HG03135 (cell line): ENCODE results near the gene FXYD4.
"Not testable (repeated sequence)": the region's sequence is repeated elsewhere in the genome, so short reads cannot be mapped to it uniquely, and the experiment has no call there.

Experiments used
- ATAC-seq: cut with Tn5 transposase; IDR thresholded peaks from one replicate; pipeline ENCODE4 v1.9.1; 2021; ENCODE audit warnings: mild to moderate bottlenecking, moderate library complexity; ENCODE audit not compliant: unreplicated experiment

The FXYD4 gene

GRCh38 chr10:43371418-43371817 is at the start of gene FXYD4:
Gene FXYD4 (plus strand): TSS chr10:43371636. CDS start chr10:43373747, 2,111 bp downstream.
- ATAC-seq = no peak

GRCh38 chr10:43322331-43322730 is 49.1 kb upstream of the FXYD4 start:
- ATAC-seq = no peak

GRCh38 chr10:43322769-43323168 is 48.7 kb upstream of the FXYD4 start:
- ATAC-seq = peak; percentile 71

GRCh38 chr10:43323245-43323644 is 48.2 kb upstream of the FXYD4 start:
- no peak for ATAC-seq

- ATAC-seq = no peak
These were observed 46.6 kb upstream of the FXYD4 start for GRCh38 chr10:43324876-43325275.

- ATAC-seq = no peak
These were observed 44.3 kb upstream of the FXYD4 start for GRCh38 chr10:43327171-43327570.

- ATAC-seq = no peak
These were observed 43.5 kb upstream of the FXYD4 start for GRCh38 chr10:43327986-43328385.

GRCh38 chr10:43328810-43329209 is 42.6 kb upstream of the FXYD4 start:
- ATAC-seq = not testable (repeated sequence)

GRCh38 chr10:43329246-43329885 is 42.1 kb upstream of the FXYD4 start:
- not testable (repeated sequence) for ATAC-seq

- not testable (repeated sequence) for ATAC-seq
These were observed 41.2 kb upstream of the FXYD4 start for GRCh38 chr10:43330049-43330823.

- not testable (repeated sequence) for ATAC-seq
These were observed 40.7 kb upstream of the FXYD4 start for GRCh38 chr10:43330824-43331127.

GRCh38 chr10:43333653-43334052 is 37.8 kb upstream of the FXYD4 start:
- no peak for ATAC-seq

GRCh38 chr10:43336061-43336460 is 35.4 kb upstream of the FXYD4 start:
- no peak for ATAC-seq

- ATAC-seq = no peak
These were observed 34.7 kb upstream of the FXYD4 start for GRCh38 chr10:43336641-43337318.

- not testable (repeated sequence) for ATAC-seq
These were observed 33.9 kb upstream of the FXYD4 start for GRCh38 chr10:43337536-43337935.

- ATAC-seq = no peak
These were observed 33.3 kb upstream of the FXYD4 start for GRCh38 chr10:43338117-43338516.

GRCh38 chr10:43339136-43339535 is 32.3 kb upstream of the FXYD4 start:
- ATAC-seq = no peak

GRCh38 chr10:43340101-43340500 is 31.3 kb upstream of the FXYD4 start:
- ATAC-seq = no peak

- ATAC-seq = no peak
These were observed 30.8 kb upstream of the FXYD4 start for GRCh38 chr10:43340619-43341018.

- no peak for ATAC-seq
These were observed 30.0 kb upstream of the FXYD4 start for GRCh38 chr10:43341450-43341849.

- no peak for ATAC-seq
These were observed 28.9 kb upstream of the FXYD4 start for GRCh38 chr10:43342279-43343125.
